ENCODE measurements around the gene PDLIM5.
A peak's percentile ranks its signal among the peaks of the same experiment; 100 is the strongest.

DNA sequence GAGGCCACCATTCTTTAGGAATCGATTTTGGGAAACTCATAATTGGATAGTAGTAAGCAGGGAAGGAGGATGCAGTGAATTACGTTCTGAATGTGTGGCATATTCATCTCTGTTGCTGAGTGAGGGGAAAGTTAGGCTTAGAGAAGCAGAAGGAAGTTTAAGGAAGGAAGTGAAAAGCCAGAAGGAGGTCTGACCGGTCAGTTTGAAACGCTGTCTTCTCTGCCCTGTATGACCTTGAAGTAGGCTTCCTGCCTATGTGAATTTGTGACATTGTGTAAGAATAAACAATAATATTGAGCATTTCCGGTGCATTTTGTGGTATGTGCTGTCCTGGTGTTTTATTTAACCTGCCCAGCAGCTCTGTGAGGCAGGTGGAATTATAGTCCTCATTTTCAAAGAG lies 67.3 kb downstream of the PDLIM5 start:
- no peak for TF ChIP-seq POLR2A (IDR thresholded peaks at IDR 0.05; ENCODE audit: low read depth, low read length)
- no peak for TF ChIP-seq TAF1 (IDR thresholded peaks at IDR 0.05; ENCODE audit: low read depth, low read length)
- no peak for TF ChIP-seq POLR2AphosphoS5 (IDR thresholded peaks at IDR 0.05; ENCODE audit: low read depth, low read length)
- TF ChIP-seq SPI1 (IDR thresholded peaks at IDR 0.05; ENCODE audit: low read depth, low read length): peak; percentile 70
- no peak for TF ChIP-seq PAX5 (IDR thresholded peaks at IDR 0.05; ENCODE audit: insufficient read depth, low read length, severe bottlenecking)

Measured in GM12891 (cell line).